GM19463 (cell line): Measurements from ENCODE around the gene CADM3.

Source experiments
- ATAC-seq: cut with Tn5 transposase; IDR thresholded peaks from one replicate; pipeline ENCODE4 v1.9.1; 2021; ENCODE audit warnings: mild to moderate bottlenecking, moderate library complexity; ENCODE audit not compliant: unreplicated experiment

The CADM3 gene

GRCh38 chr1:159248311-159248710, 76.9 kb downstream of the CADM3 start:
- ATAC-seq: no peak

DNA sequence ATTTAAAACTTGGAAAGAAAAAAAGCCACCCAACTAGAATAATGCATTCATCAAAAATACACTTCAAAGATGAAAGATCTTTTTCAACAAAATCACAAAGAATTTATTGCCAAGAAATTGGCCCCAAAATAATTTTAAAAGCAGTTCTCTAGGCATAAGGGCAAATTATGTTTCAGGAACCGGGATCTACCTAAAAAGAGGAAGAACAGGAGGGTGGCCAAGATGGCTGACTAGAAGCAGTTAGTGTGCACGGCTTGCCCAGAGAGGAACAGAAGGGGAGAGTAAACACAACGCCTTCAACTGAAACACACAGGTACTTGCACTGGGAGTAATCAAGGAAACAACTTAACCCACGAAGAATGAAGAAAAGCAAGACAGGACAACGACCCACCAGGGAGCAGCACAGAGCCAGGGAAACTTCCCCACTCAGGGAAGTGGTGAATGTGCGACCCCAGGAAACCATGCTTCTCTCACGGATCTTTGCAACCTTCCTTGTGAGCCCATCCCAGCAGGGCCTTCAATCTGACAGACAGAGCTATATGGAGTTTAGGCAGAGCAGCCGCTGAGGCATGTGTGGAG, 79.3 kb downstream of the CADM3 start:
- ATAC-seq: no peak
